ENCODE data around the gene OR51D1.

DNA sequence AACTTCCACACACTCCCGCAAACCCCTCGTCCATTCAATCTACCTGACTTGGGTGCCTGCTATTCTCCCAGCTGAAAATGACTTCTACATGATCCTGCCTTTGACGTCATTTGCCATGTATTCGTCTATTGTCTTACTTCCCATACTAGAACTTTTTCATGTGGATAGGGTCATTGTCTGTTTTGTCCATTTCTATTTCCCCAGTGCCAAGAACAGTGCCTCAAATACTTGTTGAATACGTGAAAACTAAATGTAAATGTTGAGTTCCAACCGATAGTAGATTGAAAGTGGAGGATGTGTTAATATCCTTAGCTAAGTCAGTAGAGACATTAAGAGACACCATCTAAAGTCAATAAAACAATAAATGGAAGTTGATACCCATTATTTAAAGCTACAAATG is 30.2 kb upstream of the OR51D1 start:
- no peak for TF ChIP-seq POLR2A (IDR thresholded peaks at IDR 0.05)
- TF ChIP-seq, protein P1, sequence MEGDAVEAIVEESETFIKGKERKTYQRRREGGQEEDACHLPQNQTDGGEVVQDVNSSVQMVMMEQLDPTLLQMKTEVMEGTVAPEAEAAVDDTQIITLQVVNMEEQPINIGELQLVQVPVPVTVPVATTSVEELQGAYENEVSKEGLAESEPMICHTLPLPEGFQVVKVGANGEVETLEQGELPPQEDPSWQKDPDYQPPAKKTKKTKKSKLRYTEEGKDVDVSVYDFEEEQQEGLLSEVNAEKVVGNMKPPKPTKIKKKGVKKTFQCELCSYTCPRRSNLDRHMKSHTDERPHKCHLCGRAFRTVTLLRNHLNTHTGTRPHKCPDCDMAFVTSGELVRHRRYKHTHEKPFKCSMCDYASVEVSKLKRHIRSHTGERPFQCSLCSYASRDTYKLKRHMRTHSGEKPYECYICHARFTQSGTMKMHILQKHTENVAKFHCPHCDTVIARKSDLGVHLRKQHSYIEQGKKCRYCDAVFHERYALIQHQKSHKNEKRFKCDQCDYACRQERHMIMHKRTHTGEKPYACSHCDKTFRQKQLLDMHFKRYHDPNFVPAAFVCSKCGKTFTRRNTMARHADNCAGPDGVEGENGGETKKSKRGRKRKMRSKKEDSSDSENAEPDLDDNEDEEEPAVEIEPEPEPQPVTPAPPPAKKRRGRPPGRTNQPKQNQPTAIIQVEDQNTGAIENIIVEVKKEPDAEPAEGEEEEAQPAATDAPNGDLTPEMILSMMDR (IDR thresholded peaks at IDR 0.05): no peak

All from adrenal gland (tissue), 5 donors.